Progenitor cell of endocrine pancreas (in vitro differentiated cells): ENCODE data around the gene BCL6B. TPM values are rescaled to one million over a fixed set of nuclear protein-coding genes. Genes with fewer than 3 reads are reported as not detected.
"Not testable (repeated sequence)": the region's sequence is repeated elsewhere in the genome, so short reads cannot be mapped to it uniquely, and the experiment has no call there.

Experiments
- DNase-seq: peaks from one replicate; pipeline ENCODE4 v3.0.0; 2021; ENCODE audit warnings: low spot score; ENCODE audit not compliant: unreplicated experiment
- H3K27ac Mint-ChIP-seq: 2 replicates; pipeline ENCODE4 v1.8.0; 2021; ENCODE audit warnings: mild to moderate bottlenecking, moderate library complexity, mixed read lengths
- H3K27me3 Mint-ChIP-seq: 2 replicates; pipeline ENCODE4 v1.8.0; 2021; ENCODE audit warnings: mixed read lengths
- H3K36me3 Mint-ChIP-seq: 2 replicates; pipeline ENCODE4 v1.8.0; 2022; ENCODE audit warnings: mixed read lengths; ENCODE audit not compliant: insufficient read depth
- H3K4me1 Mint-ChIP-seq: 2 replicates; pipeline ENCODE4 v1.8.0; 2021; ENCODE audit warnings: low read depth, mixed read lengths
- H3K4me3 Mint-ChIP-seq: 2 replicates; pipeline ENCODE4 v1.8.0; 2021; ENCODE audit warnings: low read depth, mild to moderate bottlenecking, moderate library complexity, mixed read lengths
- H3K9me3 Mint-ChIP-seq: 2 replicates; pipeline ENCODE4 v1.8.0; 2021; ENCODE audit warnings: low read depth, mixed read lengths
- total RNA-seq: library from RNA; stranded (reverse); gene quantifications from 2 replicates; pipeline ENCODE4 v1.2.1, GENCODE V29; 2021
- TF ChIP-seq, protein P1 (sequence below): fragments of 200-600 bp; sonication (generic); IDR thresholded peaks from one replicate; pipeline ENCODE4 v1.5.0; 2021; ENCODE audit warnings: antibody characterized with exemption, mild to moderate bottlenecking; ENCODE audit not compliant: unreplicated experiment

BCL6B gene
- total RNA-seq, 1 donor from 2014 or later: not detected

DNA sequence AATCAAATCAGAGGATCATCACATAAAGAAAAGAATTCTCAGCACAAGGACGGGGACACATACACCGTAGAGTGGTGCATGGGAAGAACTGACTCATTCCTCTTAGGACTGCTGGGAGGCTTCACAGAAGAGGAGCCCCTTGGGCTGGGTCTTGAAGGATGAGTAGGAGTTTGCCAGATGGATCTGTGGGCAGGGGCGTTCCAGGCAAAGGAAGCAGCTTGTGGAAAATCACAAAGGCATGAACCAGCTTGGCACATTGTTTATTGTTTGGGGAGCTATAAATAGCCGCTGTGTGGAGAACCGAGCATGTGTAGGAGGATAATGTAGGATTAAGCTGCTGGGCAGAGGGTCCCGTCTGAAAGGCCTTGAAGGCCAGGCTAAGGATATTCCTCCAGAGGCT is 26.1 kb downstream of the BCL6B start:
- no peak for DNase-seq
- H3K36me3 Mint-ChIP-seq: no peaks in the 10 kb centered on the region
- no peaks in the 10 kb centered on the region for H3K9me3 Mint-ChIP-seq
- H3K27ac Mint-ChIP-seq: no peak overlapping the region
- peaks cover 23% of the 10 kb centered on the region for H3K4me1 Mint-ChIP-seq
- TF ChIP-seq, protein P1, sequence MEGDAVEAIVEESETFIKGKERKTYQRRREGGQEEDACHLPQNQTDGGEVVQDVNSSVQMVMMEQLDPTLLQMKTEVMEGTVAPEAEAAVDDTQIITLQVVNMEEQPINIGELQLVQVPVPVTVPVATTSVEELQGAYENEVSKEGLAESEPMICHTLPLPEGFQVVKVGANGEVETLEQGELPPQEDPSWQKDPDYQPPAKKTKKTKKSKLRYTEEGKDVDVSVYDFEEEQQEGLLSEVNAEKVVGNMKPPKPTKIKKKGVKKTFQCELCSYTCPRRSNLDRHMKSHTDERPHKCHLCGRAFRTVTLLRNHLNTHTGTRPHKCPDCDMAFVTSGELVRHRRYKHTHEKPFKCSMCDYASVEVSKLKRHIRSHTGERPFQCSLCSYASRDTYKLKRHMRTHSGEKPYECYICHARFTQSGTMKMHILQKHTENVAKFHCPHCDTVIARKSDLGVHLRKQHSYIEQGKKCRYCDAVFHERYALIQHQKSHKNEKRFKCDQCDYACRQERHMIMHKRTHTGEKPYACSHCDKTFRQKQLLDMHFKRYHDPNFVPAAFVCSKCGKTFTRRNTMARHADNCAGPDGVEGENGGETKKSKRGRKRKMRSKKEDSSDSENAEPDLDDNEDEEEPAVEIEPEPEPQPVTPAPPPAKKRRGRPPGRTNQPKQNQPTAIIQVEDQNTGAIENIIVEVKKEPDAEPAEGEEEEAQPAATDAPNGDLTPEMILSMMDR: no peak
- no peak overlapping the region for H3K4me3 Mint-ChIP-seq
- H3K27me3 Mint-ChIP-seq: peaks cover 14% of the 10 kb centered on the region

DNA sequence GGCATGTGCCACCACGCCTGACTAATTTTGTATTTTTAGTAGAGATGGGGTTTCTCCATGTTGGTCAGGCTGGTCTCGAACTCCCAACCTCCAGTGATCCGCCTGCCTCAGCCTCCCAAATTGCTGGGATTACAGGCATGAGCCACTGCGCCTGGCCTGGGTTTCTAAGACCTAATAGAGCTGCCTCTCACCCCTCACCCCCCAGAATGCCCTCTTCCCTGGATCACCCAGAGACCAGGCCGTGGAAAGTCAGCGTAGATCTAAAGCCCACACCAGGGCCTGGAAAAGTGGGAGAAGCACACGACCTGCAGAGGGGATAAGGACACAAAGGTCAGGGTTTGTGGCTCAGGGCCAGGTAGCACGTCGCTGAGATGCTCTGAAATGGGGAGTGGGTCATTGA is 27.7 kb downstream of the BCL6B start:
- not testable (repeated sequence) for H3K27ac Mint-ChIP-seq, H3K4me3 Mint-ChIP-seq, H3K36me3 Mint-ChIP-seq, DNase-seq, H3K9me3 Mint-ChIP-seq
- Mint-ChIP-seq H3K4me1 (peaks cover 15% of the 10 kb centered on the region), H3K27me3 (peaks cover 12% of the 10 kb centered on the region)

DNA sequence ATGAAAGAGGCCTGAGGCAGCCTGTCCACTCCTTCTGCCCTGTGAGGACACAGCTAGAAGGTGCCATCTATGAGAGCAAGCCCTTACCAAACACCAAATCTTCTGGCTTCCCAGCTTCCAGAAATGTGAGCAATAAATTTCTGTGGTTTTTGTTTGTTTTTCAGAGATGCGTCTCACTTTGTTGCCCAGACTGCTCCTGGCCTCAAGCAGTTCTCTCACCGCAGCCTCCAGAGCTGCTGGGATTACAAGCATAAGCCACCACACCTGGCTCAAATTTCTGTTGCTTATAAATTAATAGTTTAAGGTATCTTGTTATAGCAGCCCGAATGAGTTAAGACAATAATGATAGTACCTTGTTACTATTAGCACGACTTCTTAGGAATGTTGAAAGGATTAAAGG is 33.5 kb downstream of the BCL6B start:
- Mint-ChIP-seq H3K27ac (no peak overlapping the region), H3K4me1 (no peaks in the 10 kb centered on the region), H3K27me3 (peaks cover 6% of the 10 kb centered on the region), H3K36me3 (no peaks in the 10 kb centered on the region), H3K9me3 (no peaks in the 10 kb centered on the region), H3K4me3 (no peak overlapping the region)
- DNase-seq: no peak
- TF ChIP-seq, protein P1: no peak

DNA sequence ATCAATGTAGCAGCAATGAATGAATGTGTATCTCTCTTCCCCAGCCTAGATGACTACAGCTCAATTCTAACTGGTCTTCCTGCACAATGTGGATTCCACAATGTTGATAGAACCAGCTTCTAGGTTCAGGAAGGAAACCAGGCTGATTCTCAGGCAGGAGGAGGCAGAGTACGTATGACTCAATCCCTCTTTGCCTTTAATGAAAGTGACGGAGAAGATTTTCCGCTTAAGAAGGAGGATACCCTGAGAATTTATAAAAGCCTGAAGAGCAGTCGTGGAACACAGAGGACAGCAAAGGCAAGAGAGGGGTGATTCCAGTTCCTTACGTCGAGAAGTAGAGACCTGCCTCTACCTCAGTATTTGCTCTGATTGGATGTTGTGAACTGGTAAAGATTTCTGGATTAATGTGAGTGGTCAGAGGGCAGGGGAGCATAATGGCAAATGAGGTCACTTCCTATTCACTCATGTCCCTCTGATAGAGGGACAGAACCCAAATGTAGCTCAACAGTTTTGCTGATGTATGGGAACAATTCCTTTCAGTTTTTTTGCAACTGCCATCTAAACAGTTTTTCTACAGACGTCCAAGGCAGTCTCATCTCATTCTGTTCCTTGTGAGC is 36.1 kb downstream of the BCL6B start:
- H3K4me1 Mint-ChIP-seq: no peaks in the 10 kb centered on the region
- no peak for DNase-seq
- H3K9me3 Mint-ChIP-seq: no peaks in the 10 kb centered on the region
- no peak overlapping the region for H3K27ac Mint-ChIP-seq
- TF ChIP-seq, protein P1: no peak
- H3K4me3 Mint-ChIP-seq: no peak overlapping the region
- H3K27me3 Mint-ChIP-seq: peaks cover 10% of the 10 kb centered on the region
- H3K36me3 Mint-ChIP-seq: no peaks in the 10 kb centered on the region

DNA sequence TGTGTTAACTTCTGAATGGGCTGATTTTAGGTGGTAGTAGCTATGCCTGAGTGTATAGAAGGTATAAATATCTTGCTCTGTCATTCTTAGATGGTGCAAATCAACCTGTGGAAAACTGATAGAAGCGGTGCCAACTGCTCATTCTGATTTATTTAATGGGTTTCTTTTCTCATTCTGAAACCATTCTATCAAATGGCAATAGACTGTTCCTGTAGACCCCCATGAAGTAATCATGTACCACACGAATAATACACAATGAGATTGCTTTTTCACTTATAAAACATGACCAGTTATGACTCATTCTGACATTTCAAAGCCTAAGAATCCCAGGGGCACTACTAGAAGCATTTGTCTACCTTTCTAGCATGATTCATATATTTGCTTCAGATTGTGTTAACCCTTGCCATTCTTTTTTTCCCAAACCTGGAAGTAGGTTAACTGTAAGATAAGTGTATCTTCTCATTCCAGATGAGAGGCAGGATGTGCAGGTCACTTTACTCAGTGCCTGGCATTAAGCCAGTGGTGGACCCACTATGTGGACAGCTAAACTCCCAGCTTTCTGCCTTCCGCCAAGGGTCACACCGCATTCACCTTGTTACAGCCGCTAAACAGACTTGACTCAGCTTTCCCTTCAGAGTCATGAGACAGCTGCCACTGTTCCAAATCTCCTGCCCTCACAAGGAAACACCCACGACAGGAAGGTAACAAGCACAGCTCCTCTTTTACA is 37.5 kb downstream of the BCL6B start:
- TF ChIP-seq, protein P1: no peak
- no peak overlapping the region for H3K27ac Mint-ChIP-seq
- H3K27me3 Mint-ChIP-seq: peaks cover 11% of the 10 kb centered on the region
- no peaks in the 10 kb centered on the region for H3K36me3 Mint-ChIP-seq
- no peaks in the 10 kb centered on the region for H3K9me3 Mint-ChIP-seq
- DNase-seq: no peak
- H3K4me3 Mint-ChIP-seq: no peak overlapping the region
- no peaks in the 10 kb centered on the region for H3K4me1 Mint-ChIP-seq
